Endothelial cell (in vitro differentiated cells): Measurements from ENCODE around the gene CCDC81. TPM values are rescaled to one million over a fixed set of nuclear protein-coding genes. Genes with fewer than 3 reads are reported as not detected.
"Not testable (repeated sequence)": the region's sequence is repeated elsewhere in the genome, so short reads cannot be mapped to it uniquely, and the experiment has no call there.

Source experiments
- DNase-seq: peaks from one replicate; pipeline ENCODE4 v3.0.0; 2021; ENCODE audit warnings: low spot score
- H3K27ac Mint-ChIP-seq: one replicate; pipeline ENCODE4 v1.8.0; 2021; ENCODE audit warnings: mixed read lengths, inconsistent platforms; ENCODE audit not compliant: unreplicated experiment
- H3K27me3 Mint-ChIP-seq: one replicate; pipeline ENCODE4 v1.8.0; 2021; ENCODE audit warnings: mild to moderate bottlenecking, moderate library complexity, mixed read lengths, inconsistent platforms; ENCODE audit not compliant: unreplicated experiment
- H3K36me3 Mint-ChIP-seq: one replicate; pipeline ENCODE4 v1.8.0; 2021; ENCODE audit warnings: mild to moderate bottlenecking, low read depth, mixed read lengths, inconsistent platforms; ENCODE audit not compliant: unreplicated experiment
- H3K4me1 Mint-ChIP-seq: one replicate; pipeline ENCODE4 v1.8.0; 2021; ENCODE audit warnings: mild to moderate bottlenecking, mixed read lengths, inconsistent platforms; ENCODE audit not compliant: unreplicated experiment
- H3K4me3 Mint-ChIP-seq: one replicate; pipeline ENCODE4 v1.8.0; 2021; ENCODE audit warnings: mild to moderate bottlenecking, mixed read lengths, inconsistent platforms; ENCODE audit not compliant: unreplicated experiment
- H3K9me3 Mint-ChIP-seq: one replicate; pipeline ENCODE4 v1.8.0; 2021; ENCODE audit warnings: mixed read lengths, inconsistent platforms; ENCODE audit not compliant: unreplicated experiment
- total RNA-seq: library from RNA; stranded (reverse); fragmentation: NEBNext Ultra II Directional; extraction: Animal tissue kit (Norgen Biotek cat#: 25700); gene quantifications from one replicate; pipeline ENCODE4 v1.2.1, GENCODE V29; 2021; ENCODE audit not compliant: unreplicated experiment
- TF ChIP-seq, protein P1 (sequence below): fragments of 200-600 bp; sonication (generic); IDR thresholded peaks from one replicate; pipeline ENCODE4 v1.5.0; 2021; ENCODE audit warnings: antibody characterized with exemption; ENCODE audit not compliant: unreplicated experiment

CCDC81 gene
- total RNA-seq, 1 donor from 2014 or later, result 0.33 TPM

DNA sequence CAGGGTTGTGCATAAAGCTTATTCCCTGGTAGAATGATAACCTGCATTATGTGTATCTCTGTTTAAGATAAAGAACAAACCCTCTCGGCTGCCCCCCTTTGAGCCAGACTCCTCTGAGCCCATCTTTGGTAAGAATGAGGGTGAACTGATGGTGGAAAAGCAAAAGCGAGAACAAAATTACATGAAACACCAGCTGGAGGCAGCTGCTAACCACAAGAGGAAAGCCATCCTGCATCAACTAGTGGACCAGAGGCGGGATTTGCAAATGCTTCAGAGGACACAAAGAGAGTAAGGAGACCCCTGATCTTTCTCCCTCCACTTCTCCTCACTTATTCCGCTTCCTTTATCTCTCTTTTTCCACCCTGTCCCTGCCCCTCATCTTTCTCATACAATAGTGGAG, 40.3 kb downstream of the CCDC81 start:
- Mint-ChIP-seq H3K36me3 (no peaks in the 10 kb centered on the region), H3K9me3 (no peaks in the 10 kb centered on the region), H3K27me3 (no peaks in the 10 kb centered on the region), H3K4me3 (no peak overlapping the region), H3K4me1 (no peaks in the 10 kb centered on the region), H3K27ac (no peak overlapping the region)
- TF ChIP-seq, protein P1, sequence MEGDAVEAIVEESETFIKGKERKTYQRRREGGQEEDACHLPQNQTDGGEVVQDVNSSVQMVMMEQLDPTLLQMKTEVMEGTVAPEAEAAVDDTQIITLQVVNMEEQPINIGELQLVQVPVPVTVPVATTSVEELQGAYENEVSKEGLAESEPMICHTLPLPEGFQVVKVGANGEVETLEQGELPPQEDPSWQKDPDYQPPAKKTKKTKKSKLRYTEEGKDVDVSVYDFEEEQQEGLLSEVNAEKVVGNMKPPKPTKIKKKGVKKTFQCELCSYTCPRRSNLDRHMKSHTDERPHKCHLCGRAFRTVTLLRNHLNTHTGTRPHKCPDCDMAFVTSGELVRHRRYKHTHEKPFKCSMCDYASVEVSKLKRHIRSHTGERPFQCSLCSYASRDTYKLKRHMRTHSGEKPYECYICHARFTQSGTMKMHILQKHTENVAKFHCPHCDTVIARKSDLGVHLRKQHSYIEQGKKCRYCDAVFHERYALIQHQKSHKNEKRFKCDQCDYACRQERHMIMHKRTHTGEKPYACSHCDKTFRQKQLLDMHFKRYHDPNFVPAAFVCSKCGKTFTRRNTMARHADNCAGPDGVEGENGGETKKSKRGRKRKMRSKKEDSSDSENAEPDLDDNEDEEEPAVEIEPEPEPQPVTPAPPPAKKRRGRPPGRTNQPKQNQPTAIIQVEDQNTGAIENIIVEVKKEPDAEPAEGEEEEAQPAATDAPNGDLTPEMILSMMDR, result no peak
- no peak for DNase-seq

DNA sequence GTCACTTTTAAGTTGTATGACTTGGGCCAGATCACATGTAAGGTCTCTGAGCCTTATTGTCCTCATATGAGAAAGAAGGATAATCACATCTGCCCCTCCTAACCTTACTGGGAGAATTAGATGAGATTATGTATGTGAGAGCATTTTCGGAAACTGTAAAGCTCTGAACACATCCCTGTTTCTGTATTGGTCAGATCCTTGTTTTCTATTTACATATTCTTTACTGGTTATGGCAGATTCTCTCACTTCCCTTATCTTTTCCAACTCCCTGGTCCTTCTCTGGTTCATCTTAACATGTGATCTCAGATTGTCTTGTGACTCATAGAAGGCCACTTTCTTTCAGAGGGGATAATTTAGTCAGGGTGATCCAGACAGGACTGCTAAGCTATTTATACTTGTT, 41.8 kb downstream of the CCDC81 start:
- H3K36me3 Mint-ChIP-seq, result no peaks in the 10 kb centered on the region
- H3K27ac Mint-ChIP-seq, result no peak overlapping the region
- H3K9me3 Mint-ChIP-seq, result no peaks in the 10 kb centered on the region
- no peak for DNase-seq
- no peaks in the 10 kb centered on the region for H3K27me3 Mint-ChIP-seq
- no peaks in the 10 kb centered on the region for H3K4me1 Mint-ChIP-seq
- TF ChIP-seq, protein P1, result no peak
- no peak overlapping the region for H3K4me3 Mint-ChIP-seq

DNA sequence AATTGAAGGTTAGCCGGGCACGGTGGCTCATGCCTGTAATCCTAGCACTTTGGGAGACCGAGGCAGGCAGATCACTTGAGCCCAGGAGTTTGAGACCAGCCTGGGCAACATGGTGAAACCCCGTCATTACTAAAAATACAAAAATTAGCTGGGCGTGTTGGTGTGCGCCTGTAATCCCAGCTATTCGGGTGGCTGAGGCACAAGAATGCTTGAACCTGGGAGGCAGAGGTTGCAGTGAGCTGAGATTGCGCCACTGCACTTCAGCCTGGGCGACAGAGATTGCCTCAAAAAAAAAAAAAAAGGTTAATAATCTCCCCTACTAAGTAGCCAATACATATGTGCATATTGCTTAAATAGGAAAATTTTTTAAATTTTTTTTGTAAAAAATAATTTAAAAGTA, 42.3 kb downstream of the CCDC81 start:
- H3K4me3 Mint-ChIP-seq, H3K27ac Mint-ChIP-seq, H3K36me3 Mint-ChIP-seq, DNase-seq, H3K9me3 Mint-ChIP-seq, H3K4me1 Mint-ChIP-seq, H3K27me3 Mint-ChIP-seq: not testable (repeated sequence)

DNA sequence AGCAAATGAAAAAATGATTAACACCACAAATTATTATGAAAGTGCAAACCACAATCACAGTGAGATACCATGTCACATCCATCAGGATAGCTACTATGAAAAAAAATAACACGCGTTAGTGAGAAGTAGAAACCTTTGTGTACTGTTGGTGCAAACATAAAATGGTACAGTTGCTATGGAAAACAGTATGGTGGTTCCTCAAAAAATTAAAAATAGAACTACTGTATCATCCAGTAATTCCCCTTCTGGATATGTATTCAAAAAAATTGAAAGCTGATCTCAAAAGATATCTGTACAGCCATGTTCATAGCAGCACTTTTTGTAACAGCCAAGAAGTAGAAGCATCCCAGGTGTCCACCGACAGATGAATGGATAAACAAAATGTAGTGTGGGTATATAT, 43.4 kb downstream of the CCDC81 start:
- Mint-ChIP-seq H3K36me3 (no peaks in the 10 kb centered on the region), H3K9me3 (no peaks in the 10 kb centered on the region), H3K4me3 (no peak overlapping the region), H3K27me3 (no peaks in the 10 kb centered on the region), H3K27ac (no peak overlapping the region), H3K4me1 (no peaks in the 10 kb centered on the region)
- TF ChIP-seq, protein P1, result no peak
- DNase-seq, result no peak

DNA sequence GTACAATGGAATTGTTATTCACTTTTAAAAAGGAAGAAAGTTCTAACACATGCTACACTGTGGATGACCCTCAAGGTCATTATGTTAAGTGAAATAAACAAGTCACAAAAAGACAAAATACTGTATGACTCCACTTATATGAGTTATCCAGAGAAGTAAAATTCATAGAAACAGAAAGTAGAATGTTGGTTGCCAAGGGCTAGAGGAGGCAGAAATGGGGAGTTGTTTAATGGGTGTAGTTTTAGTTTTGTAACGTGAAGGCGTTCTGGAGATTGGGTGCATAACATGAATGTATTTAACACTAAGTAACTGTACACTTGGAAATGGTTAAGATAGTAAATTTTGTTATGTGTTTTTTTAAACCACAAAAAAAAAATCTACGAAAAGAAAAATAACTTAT, 43.8 kb downstream of the CCDC81 start:
- no peak overlapping the region for H3K4me3 Mint-ChIP-seq
- H3K4me1 Mint-ChIP-seq, result peaks cover 3% of the 10 kb centered on the region
- TF ChIP-seq, protein P1, result no peak
- H3K36me3 Mint-ChIP-seq, result no peaks in the 10 kb centered on the region
- H3K9me3 Mint-ChIP-seq, result no peaks in the 10 kb centered on the region
- no peak overlapping the region for H3K27ac Mint-ChIP-seq
- no peaks in the 10 kb centered on the region for H3K27me3 Mint-ChIP-seq
- DNase-seq, result no peak

DNA sequence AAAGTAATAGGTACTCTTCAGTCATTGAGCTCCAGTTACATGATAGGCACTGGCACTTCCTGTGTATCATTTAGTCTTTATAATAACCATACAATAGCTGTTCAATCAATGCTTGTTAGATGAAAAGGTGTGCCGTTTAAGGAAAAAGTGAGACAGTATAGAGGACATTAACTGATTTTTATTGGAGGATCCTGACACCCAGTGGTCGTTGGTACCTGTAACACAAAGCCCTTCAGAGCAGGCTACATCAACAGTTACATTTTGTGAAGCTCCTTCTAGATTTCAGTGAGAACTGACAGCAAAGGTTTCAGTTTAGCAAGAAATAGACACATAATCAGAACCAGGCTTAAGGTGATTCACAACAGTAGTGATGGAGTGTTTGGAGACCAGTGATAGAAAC, 44.2 kb downstream of the CCDC81 start:
- TF ChIP-seq, protein P1, result no peak

More for the DNA sequence above, 44.2 kb downstream of the CCDC81 start:
- H3K4me1 Mint-ChIP-seq, result peaks cover 7% of the 10 kb centered on the region
- DNase-seq, result no peak
- H3K4me3 Mint-ChIP-seq, result no peak overlapping the region
- no peaks in the 10 kb centered on the region for H3K36me3 Mint-ChIP-seq
- no peak overlapping the region for H3K27ac Mint-ChIP-seq
- no peaks in the 10 kb centered on the region for H3K9me3 Mint-ChIP-seq
- peaks cover 2% of the 10 kb centered on the region for H3K27me3 Mint-ChIP-seq
